IPS-NIHi11 (cell line): ENCODE results near the gene OSER1.
"Not testable (repeated sequence)": the region's sequence is repeated elsewhere in the genome, so short reads cannot be mapped to it uniquely, and the experiment has no call there.

Experiments used
- DNase-seq: peaks from one replicate; pipeline ENCODE4 v3.0.0; 2012; ENCODE audit warnings: mixed read lengths, low spot score

Gene OSER1

GRCh38 chr20:44210406-44211176, at the start of gene OSER1:
OSER1 (minus strand) TSS chr20:44210771; CDS start chr20:44206957, 3,814 bp downstream.
- peak; percentile 98 for DNase-seq

DNA sequence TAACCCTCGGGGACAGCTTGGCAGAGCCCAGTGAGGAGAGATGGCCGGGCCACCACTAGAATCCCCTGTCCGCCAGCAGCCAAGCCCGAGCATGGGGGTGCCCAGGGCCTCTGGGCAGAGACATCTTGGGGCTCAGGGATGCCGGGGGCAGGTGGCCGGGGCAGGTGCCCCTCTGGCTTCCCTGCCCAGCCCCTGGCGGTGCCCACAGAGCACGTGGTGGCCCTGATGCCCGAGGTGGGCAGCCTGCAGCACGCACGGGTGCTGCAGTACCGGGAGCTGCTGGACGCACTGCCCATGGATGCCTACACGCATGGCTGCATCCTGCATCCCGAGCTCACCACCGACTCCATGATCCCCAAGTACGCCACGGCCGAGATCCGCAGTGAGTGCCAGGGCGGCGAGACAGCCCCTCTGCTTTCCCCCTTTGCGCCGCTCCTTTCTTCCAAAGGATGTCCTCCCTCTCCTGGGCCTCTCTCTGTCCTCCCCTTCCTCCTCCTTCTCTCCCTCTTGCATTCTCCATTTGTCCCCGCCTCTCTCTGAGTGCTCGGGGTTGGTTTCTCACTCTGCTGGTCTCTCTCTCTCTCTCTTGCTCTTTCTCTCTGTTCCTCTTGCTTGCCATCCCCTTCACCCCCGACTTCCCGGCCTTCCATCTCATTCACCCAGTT, 47.8 kb upstream of the OSER1 start:
- DNase-seq = no peak

- no peak for DNase-seq
Observed at GRCh38 chr20:44256961-44257360, 46.4 kb upstream of the OSER1 start.

- DNase-seq = no peak
Observed at GRCh38 chr20:44255942-44256341, 45.4 kb upstream of the OSER1 start.

GRCh38 chr20:44254073-44254472, 43.5 kb upstream of the OSER1 start:
- no peak for DNase-seq

GRCh38 chr20:44253528-44253927, 43.0 kb upstream of the OSER1 start:
- peak; percentile 36 for DNase-seq

DNA sequence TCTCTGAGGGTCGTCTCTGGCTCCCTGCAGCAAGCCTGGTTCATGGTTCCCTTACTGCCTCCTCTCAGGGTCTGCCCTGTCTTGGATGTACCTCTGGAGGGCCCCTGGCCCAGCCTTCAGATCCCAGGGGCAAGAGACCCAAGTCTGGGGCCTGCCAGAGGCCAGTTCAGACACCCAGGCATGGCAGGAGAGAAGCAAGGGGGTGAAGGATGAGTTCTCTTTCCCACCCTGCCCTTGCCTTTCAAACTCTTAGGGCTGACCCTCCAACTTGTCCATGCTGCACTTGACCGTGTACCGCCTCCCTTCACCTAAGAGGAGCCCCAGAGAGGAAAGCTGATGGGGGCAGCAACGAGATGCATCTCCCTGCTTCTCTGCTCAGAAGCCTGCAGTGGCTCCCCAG, 40.7 kb upstream of the OSER1 start:
- DNase-seq = no peak

DNA sequence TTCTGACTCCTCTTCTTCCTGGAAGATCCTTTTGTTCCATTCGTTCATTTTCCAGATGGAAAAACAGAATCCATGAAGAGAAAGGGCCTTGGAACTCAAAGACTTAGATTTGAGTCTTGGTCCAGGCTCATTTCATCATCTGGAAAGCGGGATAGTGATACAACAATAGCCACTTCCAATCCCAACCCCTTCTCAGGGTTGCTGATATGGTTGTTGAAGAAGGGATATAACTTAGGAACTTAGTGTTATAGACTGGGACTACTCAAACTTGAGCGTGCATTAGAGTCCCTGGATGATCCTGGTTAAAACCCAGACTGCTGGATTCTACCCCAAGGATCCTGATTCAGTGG, 37.8 kb upstream of the OSER1 start:
- DNase-seq = no peak

DNA sequence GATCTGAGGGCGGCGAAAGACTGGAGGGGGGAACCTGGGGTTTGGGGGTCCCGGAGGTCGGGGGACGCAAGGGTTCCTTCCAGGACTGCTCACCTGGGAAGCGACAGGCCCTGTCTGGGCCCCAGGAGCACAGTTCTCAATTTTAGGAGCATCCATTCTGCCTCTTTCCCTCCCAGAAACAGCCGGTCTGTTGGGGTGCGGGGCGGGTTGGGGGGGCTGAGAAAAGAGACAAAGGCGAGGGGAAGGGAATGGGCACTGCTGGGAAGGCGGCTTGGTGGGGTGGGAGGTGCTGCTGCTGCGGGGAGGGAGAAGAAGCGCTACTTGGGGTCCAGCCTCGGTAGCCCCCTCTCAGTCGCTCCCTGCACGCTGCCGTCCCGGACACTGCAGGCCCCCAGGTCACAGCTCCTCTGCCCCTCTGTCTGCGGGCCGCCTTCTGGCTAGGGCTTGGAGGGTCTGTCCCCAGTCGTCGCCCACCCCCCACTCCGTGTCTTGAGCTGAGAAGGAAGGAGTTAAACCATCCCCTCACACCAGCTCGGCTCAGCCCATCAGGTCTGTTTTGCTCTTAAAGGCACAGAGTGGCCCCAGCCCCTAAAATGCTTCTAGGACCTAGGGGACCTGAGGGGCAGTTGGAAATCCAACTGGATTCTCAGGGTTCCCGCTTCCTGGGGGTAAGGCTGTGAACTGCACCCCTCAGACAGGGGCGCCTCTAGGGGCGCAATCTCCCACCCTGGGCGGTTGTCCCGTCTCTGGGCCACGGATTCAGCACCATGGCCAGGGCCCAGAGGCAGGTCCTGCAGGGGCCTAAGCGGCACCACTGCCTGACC, 37.2 kb upstream of the OSER1 start:
- DNase-seq = peak; percentile 94

- peak; percentile 81 for DNase-seq
Observed at GRCh38 chr20:44247131-44247571, 36.6 kb upstream of the OSER1 start, which contains the start of gene GDAP1L1. GDAP1L1 (plus strand) TSS chr20:44247308; CDS start chr20:44247335, 27 bp downstream.

DNA sequence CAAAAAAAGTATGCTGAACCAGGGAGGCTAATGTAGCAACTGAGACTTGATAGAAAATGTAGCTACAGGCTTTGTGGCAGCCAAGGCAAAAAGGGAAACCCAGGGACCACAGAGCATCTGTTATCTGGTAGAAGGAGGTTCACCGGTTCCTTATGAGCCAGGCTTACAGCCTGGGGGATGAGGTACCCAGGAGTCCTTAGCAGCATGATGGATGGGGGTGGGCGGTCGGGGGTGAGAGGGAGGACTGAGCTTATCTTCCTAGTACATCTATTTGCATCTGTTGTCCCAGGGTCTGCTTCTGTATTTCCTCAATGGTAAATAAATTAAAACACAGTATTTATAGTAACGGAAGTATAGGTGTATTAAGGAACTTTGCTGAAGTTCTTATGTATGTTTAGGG, 35.4 kb upstream of the OSER1 start:
- no peak for DNase-seq

DNA sequence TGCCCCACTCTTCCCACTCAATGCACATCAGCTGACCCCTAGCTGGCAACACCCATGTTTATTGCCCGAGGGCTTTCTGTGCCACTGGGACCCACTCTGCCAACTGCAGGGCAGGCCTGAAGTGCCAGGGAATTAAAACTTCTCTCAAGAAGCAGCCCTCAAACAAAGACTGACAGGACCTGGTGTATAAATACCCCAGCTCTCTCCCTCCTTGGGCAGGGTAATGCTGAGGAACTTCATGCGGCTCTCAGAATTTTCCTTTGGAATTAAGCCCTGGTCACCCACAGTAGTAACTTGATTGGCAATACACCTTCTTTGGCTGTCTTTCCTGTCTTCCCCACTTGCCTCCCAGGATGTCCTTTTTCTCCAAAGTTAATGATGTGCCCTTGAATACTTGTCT, 31.2 kb upstream of the OSER1 start:
- DNase-seq = no peak

DNA sequence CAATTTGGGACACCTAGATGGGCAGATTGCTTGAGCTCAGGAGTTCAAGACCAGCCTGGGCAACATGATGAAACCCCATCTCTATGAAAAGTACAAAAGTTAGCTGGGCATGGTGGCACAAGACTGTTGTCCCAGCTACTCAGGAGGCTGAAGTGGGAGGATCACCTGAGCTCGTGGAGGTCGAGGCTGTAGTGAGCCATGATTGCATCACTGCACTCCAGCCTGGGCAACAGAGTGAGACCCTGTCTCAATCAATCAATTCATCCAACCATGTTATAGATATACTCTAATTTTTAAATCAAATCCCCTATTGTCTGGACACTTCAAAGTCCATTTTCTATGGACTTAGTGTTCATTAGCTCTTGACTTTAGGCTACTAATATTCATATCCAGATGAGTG, 26.3 kb upstream of the OSER1 start:
- DNase-seq = not testable (repeated sequence)

DNA sequence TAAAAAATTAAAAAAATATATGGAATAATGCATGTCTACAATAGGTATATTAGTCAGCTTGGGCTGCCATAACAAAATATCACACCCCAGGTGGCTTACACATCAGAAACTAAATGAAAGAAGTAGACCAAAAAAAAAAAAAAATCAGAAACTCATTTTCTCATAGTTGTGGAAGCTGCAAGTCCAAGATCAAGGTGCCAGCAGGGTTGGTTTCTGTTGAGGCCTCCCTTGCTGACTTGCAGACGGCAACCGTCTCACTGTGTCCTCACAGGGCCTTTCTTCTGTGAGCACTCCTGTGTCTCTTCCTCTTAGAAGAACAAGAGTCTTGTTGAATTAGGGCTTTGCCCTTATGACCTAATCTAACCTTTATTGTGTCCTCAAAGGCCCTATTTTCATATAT, 25.1 kb upstream of the OSER1 start:
- DNase-seq = no peak

DNA sequence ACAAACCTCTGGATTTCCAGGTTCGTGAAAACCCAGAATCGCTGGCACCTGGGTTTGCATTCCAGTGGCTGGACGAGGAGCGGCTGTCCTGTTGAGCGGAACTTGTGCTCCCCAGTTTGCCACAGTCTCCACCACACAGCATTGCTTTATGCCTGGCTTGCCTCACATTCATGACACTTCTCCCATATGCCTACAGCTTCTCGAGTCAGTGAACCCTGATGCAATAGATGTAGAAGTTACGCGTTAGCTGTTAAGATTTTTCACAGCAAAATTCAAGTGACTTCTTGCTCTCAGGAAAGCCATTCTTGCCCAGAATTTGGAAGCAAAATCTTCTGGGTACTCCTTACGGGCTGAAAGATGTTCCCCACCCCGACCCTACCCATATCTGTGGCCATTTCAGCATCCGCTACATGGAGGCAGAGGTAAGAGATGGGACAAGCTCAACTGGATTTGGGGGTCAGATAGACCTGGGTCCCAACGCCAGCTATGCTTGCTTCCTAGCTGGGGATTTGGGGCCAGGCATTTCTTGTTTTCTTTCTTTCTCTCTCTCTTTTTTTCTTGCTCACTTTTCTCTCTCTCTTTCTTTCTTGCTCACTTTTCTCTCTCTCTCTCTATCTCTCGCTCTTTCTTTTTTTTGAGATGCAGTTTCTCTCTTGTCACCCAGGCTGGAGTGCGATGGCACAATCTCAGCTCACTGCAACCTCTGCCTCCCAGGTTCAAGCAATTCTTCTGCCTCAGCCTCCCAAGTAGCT, 24.2 kb upstream of the OSER1 start:
- no peak for DNase-seq

DNA sequence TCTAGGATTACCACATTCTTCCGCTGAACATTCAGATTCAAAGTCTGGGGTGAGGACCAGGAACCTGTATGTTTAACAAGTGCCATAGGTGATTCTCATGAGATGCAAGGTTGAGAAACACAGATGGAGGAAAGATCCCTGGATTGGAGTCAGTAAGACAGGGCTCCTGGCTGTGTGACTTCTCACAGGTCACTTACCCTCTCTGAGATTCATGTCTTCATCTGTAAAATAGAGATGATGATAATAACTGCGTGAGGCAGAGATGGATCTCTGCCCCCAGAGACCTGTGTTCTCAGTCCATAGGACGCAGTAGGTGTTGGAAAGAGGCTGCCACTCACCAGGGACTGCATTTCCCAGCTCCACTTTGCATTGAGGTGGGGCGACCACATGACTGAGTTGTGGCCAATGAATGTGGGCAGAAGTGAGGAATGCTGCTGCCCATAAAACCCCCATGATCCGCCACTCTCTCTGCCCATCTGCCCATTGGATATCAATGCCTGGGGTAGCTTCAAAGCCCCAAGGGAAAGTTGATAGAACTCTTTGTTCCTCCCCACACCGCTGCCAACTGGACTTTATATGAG, 23.0 kb upstream of the OSER1 start:
- no peak for DNase-seq

DNA sequence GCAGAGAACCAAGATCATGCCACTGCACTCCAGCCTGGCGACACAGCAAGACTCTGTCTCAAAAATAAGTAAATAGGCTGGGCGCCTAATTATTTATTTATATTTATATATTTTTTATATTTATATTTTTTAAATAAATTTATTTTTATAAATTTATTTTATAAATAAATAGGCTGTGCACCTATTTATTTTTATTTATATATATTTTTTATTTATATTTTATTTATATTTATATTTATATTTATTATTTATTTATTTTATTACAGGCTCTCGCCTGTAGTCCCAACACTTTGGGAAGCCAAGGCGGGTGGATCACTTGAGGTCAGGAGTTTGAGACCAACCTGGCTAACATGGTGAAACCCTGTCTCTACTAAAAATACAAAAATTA, 21.9 kb upstream of the OSER1 start:
- DNase-seq = not testable (repeated sequence)

GRCh38 chr20:44231713-44232468, 21.3 kb upstream of the OSER1 start:
- peak; percentile 44 for DNase-seq

DNA sequence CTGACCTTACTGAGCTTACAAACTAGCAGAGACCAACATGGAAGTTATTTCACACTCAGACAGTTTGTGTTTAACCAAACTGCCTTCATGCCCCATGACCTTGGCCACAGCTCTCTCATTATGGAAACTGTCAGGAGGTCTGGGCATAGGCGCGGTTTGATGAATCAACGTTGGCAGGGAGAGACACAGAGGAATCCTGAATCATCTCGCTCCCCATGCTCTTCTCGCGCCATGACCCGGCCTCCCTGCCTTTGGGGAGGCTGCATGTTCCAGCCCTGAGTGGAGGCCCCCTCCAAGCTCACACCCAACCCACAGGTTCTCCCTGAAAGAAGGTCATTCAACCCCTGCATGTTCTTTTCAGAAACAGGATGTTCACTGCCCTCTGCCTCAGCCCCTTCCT, 20.6 kb upstream of the OSER1 start:
- no peak for DNase-seq

GRCh38 chr20:44228465-44229258, 18.1 kb upstream of the OSER1 start:
- no peak for DNase-seq
